Retina (tissue), 1 donor: Measurements from ENCODE around the gene MAMDC2.

ENCODE experiments used
- DNase-seq: peaks from one replicate; pipeline ENCODE4 v3.0.0-alpha.2; 2016

Gene MAMDC2

DNA sequence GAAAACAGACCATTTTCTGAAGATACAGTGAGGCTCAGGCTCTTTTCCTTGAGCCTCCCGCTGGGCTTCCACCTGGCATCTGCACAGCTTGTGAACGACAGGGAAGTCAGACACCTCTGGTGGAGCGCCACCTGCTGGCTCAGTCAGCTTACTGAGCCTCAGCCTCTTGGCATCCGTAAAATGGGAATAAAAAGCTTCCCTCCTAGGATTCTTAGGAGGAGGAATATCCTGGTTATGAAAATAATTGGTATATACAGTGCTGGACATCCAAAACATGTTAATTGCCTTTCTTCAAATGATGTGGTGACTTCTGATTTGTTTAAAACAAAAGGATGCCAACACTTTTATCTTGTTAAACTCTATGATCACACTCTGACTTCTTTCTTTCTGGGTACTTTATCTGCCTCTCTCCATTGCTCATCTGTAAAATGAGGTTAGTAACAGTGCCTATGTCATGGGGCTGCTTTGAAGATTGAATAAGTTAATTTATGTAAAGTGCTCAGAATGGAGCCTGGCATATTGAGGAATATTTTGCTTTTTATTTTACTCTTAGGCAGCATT, 67.5 kb downstream of the MAMDC2 start:
- DNase-seq: no peak

DNA sequence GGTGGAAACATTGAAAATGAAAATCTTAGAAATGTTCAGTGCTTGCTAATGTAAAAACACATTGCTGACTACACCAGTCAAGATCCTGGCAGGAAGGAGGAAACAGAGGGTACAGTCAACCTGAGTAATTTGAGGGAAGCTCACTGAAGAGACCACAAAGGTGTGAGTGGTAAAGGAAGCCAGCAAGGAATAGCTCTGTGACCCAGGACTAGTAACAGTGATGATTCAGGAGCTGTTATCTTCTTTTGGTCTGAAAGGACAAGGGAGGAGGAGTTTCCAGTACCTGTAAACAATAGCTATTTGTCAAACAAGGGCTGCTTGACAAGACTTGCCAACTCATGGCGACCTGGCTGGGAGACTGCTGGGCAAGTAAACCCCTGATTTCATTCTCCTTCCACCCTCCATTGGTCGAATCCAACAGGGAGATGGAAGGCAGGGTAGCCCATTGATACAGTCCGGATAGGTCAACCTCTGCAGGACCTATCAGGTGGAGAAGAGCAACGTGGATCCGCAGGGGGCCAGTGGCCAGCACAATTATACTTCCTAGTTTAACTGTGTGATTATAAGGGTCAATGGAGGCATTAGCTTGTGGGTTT, 68.1 kb downstream of the MAMDC2 start:
- no peak for DNase-seq

DNA sequence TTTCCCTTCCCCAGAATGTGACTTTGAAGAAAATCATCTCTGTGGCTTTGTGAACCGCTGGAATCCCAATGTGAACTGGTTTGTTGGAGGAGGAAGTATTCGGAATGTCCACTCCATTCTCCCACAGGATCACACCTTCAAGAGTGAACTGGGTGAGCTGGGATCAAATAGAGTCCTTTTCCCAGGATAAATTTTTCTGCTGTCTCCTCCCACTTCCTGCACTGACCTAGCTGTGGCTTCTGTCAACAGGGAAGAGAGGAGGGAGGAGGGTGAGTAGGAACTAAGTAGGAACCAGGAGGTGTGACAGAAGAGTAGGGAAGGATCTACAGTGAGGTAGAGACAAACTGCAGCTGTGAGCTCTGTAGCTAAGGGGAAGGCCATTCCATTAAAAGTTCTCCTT, 69.3 kb downstream of the MAMDC2 start:
- no peak for DNase-seq

DNA sequence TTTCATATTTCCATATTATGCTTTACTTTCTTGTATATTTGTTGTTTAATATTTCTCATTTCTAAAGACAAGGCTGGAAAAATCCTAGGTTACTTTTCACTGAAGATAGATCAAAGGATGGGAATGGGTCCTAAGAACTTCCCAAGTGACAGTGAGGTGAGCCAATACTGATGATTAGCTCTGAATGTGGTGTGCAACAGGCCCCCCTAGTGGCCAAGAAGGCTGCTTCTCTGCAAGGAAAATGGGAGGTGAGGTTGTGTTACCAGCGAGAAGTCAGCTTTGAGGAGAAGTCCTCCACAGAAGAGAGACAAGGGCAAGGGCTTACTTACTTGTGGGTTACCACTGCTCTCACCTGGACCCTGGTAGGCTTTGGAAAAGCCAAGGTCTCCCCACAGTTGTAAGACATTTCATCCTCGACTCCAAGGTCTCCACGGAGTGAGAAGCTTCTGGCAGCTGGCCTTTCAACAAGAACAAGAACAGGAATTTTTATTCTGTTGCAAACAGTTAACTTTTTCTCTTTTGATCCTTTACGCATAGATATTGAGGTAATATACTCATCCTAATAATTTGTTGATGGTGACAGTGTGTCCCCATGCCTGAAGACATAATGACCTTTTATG, 69.9 kb downstream of the MAMDC2 start:
- peak; percentile 52 for DNase-seq

DNA sequence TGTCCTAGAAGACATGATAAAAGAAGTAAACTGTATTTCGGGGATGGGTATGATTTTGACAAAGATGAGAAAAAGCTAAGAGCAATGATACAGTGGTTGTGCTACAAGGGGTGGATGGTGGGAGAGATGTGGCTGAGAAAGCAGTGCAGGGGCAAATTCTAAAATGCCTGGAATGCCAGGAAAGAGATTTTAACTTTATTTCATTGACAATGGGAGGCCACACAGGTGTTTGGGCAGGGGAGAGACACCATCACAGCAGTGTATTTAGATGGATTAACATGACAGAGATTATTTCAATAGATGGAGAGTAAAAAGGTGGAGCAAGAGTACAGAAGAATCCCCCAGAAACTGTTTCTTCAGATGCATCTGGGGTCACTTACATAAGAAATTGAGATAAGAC, 71.2 kb downstream of the MAMDC2 start:
- DNase-seq: no peak

DNA sequence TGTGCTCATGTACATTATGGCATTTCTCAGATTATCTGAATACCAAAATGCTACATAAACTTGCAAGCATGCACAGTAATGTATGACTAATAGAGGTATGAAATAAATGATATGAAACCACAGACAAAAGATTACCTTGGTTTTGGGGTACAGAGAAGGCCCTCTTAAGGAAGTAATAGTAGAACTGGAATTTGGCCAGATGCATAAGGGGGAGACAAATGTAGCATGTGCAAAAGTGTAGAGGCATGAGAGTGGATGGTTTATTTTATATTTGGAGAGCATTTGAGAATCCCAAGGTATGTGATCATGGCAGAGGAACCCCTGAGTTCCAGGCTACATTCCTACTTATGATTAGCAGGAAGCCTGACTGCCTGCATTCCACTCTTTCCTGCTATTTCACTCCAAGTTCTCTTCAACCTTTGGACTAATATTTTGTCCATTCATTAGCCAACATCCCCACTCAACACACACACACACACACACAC, 74.2 kb downstream of the MAMDC2 start:
- no peak for DNase-seq

DNA sequence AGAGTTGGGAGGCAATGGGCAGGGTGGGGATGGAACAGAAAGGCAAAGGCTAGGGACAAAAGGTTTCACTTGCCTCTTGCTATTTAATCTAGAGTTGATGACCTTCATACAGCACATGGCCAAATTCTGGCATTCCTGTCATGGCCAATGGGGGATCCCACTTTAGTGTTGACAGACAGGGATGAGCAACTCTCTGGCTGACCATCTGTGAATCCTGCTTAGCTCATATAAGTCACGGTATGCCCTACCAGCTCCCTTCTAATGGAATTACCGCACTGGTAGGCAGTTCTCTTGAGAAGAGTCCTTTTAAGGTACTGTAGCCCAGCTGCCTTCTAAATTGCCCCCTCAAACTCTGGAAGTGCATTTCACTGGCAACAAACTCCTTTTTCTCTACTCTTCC, 76.1 kb downstream of the MAMDC2 start:
- DNase-seq: no peak

DNA sequence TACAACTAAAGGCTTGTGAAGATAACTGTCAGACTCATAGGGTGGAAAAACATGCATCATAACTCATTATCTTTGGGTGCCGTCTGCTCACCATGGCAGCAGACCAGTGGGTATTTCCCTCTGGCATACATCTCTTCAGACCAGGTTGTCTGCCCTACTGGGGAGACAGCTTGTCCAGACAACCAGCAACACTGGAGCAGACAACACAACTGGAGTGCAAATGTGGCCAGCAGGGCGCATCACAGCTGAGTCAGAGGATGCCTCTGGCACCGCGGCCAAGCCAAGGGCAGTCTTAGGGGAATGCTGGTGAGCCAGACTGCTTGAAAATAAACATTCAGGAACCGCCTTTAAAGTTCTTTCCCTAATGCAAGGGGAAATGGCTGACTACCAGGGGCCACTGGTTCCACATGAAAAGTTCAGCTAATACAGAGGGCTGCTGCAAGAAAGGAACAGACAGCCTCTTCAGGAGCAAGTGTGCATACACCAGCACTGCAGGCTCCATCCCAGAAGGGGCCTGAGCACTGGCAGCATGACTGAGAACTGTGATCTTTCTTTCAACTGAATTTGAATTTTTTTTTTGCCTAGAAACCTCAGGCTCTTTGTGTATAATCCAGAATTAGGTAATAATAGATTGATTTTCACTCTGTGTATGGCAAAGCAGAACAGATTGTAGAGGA, 77.3 kb downstream of the MAMDC2 start:
- no peak for DNase-seq

DNA sequence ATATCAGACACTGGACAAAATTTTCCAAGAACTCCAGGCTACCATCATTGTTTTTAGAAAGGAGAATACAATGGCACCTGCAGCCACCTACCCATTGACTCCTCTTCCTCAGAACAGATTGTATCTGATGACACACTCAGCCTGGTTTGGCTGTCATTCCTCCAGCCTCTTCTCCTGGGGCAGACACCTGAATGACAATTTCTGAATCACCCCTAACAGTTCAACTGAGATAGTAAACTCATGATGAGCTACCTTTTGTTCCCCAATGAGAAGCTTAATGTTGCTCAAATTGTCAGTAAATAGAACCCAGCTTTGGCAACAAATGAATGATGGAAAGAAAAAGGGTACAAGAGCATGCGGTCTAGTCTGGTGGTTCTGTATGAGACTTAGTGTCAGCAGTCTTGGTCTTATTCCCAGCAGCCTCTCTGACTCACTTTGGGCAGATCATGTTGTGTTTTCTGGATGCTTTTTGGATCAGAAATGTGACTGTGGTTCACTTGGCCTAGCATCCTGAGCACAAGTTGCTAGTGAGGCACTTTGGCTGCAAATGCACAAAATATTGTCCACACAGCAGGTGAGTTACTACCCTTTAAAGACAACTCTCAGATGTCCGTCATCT, 78.3 kb downstream of the MAMDC2 start:
- DNase-seq: no peak

DNA sequence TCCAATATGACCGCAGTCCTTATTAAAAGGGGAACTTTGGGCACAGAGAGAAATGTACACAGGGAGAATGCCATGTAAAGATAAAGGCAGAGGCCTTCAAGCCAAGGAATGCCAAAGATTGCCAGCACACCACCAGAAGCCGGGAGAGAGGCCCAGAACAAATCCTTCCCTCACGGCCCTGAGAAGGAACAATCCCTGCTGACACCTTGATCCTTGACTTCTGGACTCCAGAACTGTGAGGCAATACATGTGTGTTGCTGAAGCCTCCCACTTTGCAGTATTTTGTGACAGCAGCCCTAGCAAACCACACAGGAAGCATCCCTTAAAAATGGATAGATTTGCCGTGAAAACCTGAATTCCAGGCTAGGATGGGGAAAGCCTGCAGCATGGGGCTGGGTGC, 80.0 kb downstream of the MAMDC2 start:
- no peak for DNase-seq

DNA sequence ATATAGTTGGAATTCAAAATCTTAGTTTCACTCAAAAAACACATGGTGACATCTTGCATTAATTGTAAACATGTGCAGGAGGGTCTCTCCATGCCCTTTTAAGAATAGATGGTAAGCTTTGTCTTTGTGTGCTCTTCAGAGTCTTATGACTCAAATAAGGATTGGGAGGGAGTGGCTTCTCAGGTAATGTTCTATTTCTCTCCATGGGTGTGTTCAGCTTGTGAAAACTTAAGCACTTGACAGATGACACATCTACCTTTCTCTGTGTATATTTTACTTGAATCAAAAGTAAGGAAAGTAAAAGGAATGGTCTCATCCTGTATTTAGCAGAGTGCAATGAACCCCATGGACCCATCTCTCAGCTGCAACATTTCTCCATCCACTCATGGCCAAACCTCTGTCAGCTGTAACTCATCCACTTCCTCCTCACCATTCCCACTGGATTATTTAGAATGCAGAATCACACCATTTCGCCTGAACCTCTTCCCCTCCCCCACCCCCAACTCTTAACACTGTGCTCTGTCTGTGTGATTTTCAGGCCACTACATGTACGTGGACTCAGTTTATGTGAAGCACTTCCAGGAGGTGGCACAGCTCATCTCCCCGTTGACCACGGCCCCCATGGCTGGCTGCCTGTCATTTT, 82.1 kb downstream of the MAMDC2 start:
- DNase-seq: no peak

DNA sequence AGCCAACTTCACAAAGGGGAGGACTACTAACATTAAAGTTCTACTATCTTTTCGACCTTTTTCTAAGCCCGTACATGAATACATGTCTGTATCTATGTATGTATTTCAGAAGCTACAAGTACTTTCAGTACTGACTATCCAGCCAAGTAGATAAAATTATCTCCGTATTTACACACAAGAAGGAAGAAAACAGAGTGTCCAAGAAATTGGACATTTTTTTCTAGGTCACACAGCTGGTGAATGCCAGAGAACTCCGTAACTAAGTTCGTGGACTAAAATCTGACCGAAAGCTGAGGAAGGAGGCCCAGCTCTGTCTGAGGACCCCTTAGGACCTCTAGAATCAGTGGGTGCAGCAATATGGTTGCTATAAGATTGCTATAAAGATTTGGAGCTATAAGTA, 83.4 kb downstream of the MAMDC2 start:
- no peak for DNase-seq

DNA sequence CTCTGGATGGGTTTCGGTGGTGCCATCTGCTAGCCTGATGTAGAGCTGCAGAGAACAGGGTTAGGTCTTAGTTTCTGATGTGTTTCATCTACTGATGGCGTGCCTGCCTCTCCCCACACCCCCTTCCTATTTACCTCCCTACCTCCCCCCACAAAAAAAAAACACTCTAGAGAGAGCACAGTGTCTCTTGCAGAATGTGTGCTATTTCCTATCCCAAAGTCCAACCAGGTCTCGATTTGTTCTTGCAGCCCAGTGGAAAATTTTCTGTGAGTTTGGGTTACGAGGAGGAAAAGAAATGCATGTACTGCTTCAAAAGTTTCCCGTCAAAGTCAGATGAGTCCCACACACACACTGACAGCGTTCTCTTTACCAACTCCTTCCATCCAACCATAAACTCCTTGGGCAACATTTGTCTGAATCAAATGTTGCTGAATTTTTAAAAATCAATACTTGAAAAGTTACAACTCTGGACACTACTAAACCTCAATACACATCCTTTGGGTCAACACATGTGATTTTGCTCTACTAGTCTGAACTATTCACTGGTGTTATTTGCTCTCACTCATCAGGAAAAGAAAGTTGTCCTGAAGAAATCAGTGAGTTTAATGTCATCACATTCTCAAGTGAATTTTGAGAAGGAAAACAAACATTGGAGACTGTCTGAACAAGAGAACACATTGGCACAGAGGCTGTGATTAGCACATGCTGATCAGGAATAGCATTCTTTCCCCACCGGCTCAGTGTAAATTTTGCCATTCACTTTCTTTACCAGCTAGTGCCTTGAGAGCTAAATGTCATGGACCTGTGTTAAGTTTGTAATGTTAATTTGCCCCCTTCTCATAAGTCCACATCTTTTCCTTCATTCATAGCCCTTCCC, 84.1 kb downstream of the MAMDC2 start:
- no peak for DNase-seq

DNA sequence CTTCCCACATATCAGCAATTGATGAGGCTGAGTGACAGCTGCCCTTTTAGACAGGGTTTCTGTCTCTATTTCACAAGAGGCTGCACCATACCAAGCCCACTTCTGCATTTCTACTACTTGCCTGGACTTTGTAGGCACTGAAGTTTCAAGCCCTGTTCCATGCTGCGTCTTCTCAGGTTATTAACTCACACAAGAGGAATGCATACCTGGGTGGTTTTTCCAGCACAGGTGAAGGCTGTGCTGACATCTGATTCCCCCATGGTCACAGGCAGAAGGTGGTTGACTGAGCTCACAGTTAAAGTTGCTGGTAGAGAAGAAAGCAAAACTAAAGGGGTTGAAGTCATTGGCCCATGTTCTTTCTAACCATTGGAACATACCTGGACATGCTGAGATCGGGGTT, 86.6 kb downstream of the MAMDC2 start:
- DNase-seq: no peak

DNA sequence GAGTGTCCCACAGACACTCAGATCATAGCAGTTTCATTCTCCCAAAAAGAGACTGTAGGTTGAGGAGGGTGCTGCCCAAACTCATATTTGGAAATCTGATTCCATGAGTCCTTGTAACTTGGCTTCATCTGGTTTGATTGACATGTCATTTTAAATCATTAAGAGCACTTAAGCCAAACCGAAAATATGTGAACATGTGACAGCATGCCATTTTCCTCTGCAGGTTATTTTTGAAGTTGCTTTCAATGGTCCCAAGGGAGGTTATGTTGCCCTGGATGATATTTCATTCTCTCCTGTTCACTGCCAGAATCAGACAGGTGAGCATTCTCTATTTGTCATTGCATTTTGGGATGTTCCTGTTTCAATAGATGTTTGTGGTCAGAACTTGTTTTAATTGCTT, 87.6 kb downstream of the MAMDC2 start:
- DNase-seq: no peak

DNA sequence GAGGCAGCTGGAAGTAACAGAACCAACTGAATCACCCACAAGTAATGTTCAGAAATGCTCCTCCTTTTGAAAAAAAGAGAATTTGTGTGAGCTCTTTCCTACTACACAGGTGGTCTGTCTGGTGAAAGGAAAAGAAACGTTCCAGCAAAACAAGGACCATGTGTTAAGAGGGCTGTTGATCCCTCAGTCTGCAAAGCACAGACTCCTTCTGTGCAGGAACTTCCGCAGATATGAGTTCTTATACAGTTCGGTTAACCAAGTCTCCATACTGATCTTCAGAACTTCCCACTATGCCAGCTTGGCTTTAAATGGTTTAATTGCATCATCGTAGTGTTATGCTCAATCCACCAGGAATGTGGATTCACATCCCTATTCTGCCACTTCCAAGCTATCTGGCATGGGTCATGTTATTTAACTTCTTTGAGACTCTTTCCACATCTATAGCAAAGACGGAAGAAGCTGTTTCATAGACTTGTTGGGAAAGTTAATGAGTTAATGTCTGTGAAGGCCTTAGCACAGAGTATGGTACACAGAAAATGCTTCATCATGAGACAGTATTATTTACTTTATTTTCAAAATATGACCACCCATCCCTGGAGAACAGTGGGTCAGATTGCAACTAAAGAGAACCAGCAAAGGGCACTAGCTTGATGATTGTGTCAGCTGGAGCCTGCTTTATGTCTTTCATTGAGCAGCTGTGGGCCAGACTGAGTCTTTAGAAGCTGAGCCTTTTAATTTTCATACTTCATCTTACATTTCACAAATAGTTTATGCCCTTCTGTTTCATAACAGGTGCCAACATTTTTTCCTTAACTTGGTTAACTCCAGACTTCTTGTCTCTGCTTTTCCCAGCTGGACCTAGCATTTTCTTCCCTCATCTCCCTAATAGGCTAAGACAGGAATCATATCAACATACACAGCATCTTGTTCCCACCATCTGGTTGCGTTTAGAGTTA, 89.9 kb downstream of the MAMDC2 start:
- DNase-seq: no peak

DNA sequence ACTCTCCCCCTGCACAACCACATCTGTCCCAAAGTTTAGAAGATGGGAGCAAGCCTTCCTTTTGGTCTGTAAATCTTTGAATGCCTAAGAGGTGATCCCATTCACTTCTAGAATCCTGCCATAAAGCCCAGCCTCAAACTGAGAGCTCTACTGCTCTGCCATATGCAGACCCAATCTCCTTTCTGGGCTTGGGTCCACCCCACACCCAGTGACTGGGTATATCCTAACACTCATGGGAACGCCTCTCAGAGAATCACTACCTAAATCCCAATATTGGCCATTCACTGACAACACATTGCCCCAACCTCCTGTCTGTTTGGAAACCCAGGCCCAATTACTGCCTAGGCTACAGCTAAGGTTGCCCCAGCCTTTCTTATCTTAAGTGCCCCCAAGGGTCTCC, 90.7 kb downstream of the MAMDC2 start:
- no peak for DNase-seq

DNA sequence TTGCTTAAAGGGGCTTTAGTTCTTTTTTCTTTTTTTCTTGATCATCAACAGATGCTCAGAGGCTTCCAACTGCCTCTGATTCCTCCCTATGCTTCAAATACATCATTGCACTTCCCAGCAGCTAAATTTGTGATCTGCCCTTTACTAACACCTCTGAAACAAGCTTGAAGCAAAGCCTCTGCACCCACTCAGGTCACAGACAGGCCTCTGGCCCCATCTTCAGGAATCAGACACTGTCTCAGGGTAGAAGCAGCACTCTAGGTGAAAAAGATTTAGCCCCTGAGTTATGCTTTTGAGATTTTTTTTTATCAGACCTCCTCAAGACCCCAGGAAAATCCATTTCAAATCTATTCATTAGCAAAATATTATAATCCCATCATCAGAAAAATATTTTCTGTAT, 91.5 kb downstream of the MAMDC2 start:
- DNase-seq: no peak

DNA sequence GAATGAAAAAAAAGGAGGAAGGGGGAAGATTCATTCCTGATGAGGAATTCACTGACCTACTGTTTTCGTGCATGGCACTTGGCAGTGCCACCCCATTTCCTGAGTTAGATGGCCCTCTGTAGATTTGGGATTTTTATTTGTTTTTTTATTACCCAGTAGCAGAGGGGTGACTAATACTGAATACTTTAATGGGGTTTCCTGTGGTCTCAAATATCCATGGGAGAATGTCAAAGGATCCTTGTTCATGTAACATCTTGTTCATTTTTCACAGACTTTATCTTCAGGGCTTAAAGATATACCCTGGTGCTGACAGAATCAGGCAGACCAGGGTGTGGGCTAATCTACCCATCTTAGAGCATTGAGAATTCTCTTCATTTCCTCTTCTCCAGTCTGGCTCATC, 93.0 kb downstream of the MAMDC2 start:
- DNase-seq: no peak

DNA sequence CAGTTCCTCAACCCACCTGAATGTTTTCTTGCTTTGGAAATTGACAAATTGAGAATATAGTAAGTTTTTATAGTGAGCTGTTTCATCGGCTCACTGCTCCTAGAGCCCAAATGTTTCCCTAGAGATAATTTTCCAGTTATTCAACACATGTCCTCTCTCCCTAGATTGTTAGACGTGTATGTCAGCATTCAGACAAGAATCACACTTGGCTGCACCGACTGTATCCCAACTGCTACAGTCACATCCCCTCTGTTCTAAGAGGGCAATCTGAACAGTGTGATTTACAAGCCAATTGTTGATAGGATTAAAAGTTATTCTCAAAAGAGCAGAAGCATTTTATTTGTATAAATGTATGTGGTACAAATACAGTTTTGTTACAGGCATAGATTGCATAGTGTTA, 93.9 kb downstream of the MAMDC2 start:
- no peak for DNase-seq

DNA sequence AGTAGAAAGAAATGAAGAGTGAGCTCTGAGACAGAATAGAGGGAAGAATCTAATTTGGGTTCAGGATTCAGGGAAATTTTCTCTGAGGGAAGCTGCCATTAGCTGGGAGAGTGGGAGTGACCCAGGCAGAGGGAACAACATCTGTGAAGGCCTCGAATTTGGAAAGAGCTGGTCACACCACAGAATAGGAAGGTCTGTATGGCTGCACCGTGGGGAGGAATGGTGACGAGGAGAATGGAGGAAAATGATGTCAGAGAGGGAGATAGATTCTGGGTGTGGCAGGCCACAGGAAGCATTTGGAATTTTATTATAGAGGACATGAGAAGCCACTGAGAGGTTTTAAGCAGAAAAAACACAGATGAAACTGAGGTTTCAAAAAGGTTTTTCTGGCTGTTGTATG, 98.5 kb downstream of the MAMDC2 start:
- no peak for DNase-seq
